K562 (cell line): ENCODE results near the gene CREB3L4. TPM values are rescaled to one million over a fixed set of nuclear protein-coding genes. Genes with fewer than 3 reads are reported as not detected.
A peak's percentile ranks its signal among the peaks of the same experiment; 100 is the strongest.

Experiments used
- ARID4B ChIP-seq: sonication (generic); formaldehyde crosslinking; IDR thresholded peaks from 2 replicates; pipeline ENCODE4 v1.8.0; 2022; ENCODE audit warnings: mild to moderate bottlenecking, missing genetic modification reagents
- BACH1 ChIP-seq: fragments of 200-800 bp; sonication (Bioruptor generic); IDR thresholded peaks from 2 replicates; pipeline ENCODE4 v1.6.1; 2016; ENCODE audit warnings: missing genetic modification characterization, missing compliant biosample characterization
- BRF2 ChIP-seq: IDR thresholded peaks from 3 replicates; pipeline ENCODE4 v1.6.1; 2011; ENCODE audit warnings: borderline replicate concordance, mild to moderate bottlenecking; ENCODE audit not compliant: insufficient read length, insufficient read depth
- GABPA ChIP-seq: fragments of 200-800 bp; sonication (Bioruptor generic); conservative IDR thresholded peaks from 2 replicates; pipeline ENCODE4 v1.6.1; 2016; ENCODE audit warnings: low read depth, missing genetic modification characterization, missing compliant biosample characterization
- GTF2E2 ChIP-seq: fragments of 200-800 bp; sonication (Bioruptor generic); IDR thresholded peaks from 2 replicates; pipeline ENCODE4 v1.6.1; 2016; ENCODE audit warnings: missing genetic modification characterization, missing compliant biosample characterization
- JUND ChIP-seq, 2 experiments: IDR thresholded peaks; 2 replicates in 1 of 2; 3 replicates in 1 of 2; pipeline ENCODE4 v1.6.1; 2011; ENCODE audit warnings: borderline replicate concordance in 2 of 2, low read depth in 2 of 2, low read length in 2 of 2, improper control_type of control experiment in 1 of 2, missing biosample characterization in 1 of 2, missing genetic modification characterization in 1 of 2, missing genetic modification reagents in 1 of 2
- KAT7 ChIP-seq: sonication (generic); formaldehyde crosslinking; IDR thresholded peaks from 2 replicates; pipeline ENCODE4 v1.8.0; 2022; ENCODE audit warnings: missing genetic modification reagents, mild to moderate bottlenecking, borderline replicate concordance
- KLF6 ChIP-seq: fragments of 250-450 bp; sonication (Bioruptor Pico); IDR thresholded peaks from 2 replicates; pipeline ENCODE4 v1.4.0; 2020; ENCODE audit warnings: mild to moderate bottlenecking, moderate library complexity, borderline replicate concordance
- NR1H2 ChIP-seq: sonication (generic); formaldehyde crosslinking; IDR thresholded peaks from 2 replicates; pipeline ENCODE4 v1.4.0; 2020; ENCODE audit warnings: mild to moderate bottlenecking, missing genetic modification reagents
- POLR2A ChIP-seq: fragments of 450-650 bp; conservative IDR thresholded peaks from 2 replicates; pipeline ENCODE4 v1.6.1; 2016
- POLR2AphosphoS5 ChIP-seq: IDR thresholded peaks from 2 replicates; pipeline ENCODE4 v1.6.1; 2011; ENCODE audit warnings: mild to moderate bottlenecking, low read depth, low read length, moderate library complexity; ENCODE audit not compliant: control insufficient read depth, insufficient read depth
- POLR2G ChIP-seq: fragments of 200-400 bp; formaldehyde crosslinking; IDR thresholded peaks from 2 replicates; pipeline ENCODE4 v1.6.1; 2017; ENCODE audit warnings: low read depth, mild to moderate bottlenecking, antibody characterized with exemption, low read length, moderate library complexity
- SMARCA5 ChIP-seq: fragments of 450-650 bp; IDR thresholded peaks from 2 replicates; pipeline ENCODE4 v1.6.1; 2016
- SMC3 ChIP-seq: conservative IDR thresholded peaks from 2 replicates; pipeline ENCODE4 v1.6.1; 2011; ENCODE audit warnings: low read depth, low read length, improper control_type of control experiment; ENCODE audit not compliant: insufficient read depth
- USF2 ChIP-seq: sonication (generic); formaldehyde crosslinking; IDR thresholded peaks from 2 replicates; pipeline ENCODE4 v1.5.0; 2020; ENCODE audit warnings: missing genetic modification reagents
- ZNF143 ChIP-seq: sonication (generic); formaldehyde crosslinking; IDR thresholded peaks from 2 replicates; pipeline ENCODE4 v1.9.0; 2022; ENCODE audit warnings: mild to moderate bottlenecking, missing genetic modification reagents
- ZNF639 ChIP-seq, 2 experiments: fragments of 200-800 bp in 1 of 2; sonication (Bioruptor generic) in 1 of 2; sonication (generic) in 1 of 2; formaldehyde crosslinking in 1 of 2; IDR thresholded peaks in 1 of 2; conservative IDR thresholded peaks in 1 of 2; 2 replicates each; pipeline versions ENCODE4 v1.5.0 to v1.6.1; 2016 to 2020; ENCODE audit warnings: missing compliant biosample characterization in 1 of 2, missing genetic modification characterization in 1 of 2, missing genetic modification reagents in 1 of 2
- polyA plus RNA-seq, 8 experiments: library from polyadenylated mRNA; depleted of rRNA in 4 of 8; stranded (reverse) in 5 of 8; unstranded in 3 of 8; fragments of >200 nt; fragmentation: Nextera tagmentation in 2 of 8; fragmentation: Illumina TruSeq in 1 of 8; extraction: Ambion mirVana in 2 of 8; extraction: Trizol in 1 of 8; gene quantifications; 2 replicates each; pipeline versions ENCODE4 v1.2.1 to v1.2.3, GENCODE V29; 2011 to 2014; ENCODE audit warnings: inconsistent platforms in 1 of 8, missing spikeins in 1 of 8
- total RNA-seq, 7 experiments: library from RNA; depleted of rRNA in 6 of 7; stranded (reverse); fragments of >200 nt in 6 of 7; fragmentation: Illumina TruSeq in 2 of 7; extraction: Trizol in 2 of 7; gene quantifications; 2 replicates each; pipeline versions ENCODE4 v1.2.1 to v1.2.3, GENCODE V29; 2011 to 2021; ENCODE audit warnings: low replicate concordance in 1 of 7

CREB3L4 gene
- total and polyA plus RNA-seq, 9 of the 15 experiments (the other 6 are each of a cell fraction or from before 2014, with no cell fraction given) = 9.9 to 18.6 (median 13.9) TPM

- TF ChIP-seq BACH1 = no peak
- TF ChIP-seq ARID4B (CRISPR knock-in tag) = peak; percentile 90; the same call in 1 of the 2 replicates
- no peak for TF ChIP-seq KLF6 (CRISPR knock-in tag)
- TF ChIP-seq ZNF639 (CRISPR knock-in tag; conservative IDR thresholded peaks at IDR 0.05 in 1 of 2, IDR thresholded peaks at IDR 0.05 in 1 of 2) = peak in 1 of 2 experiments; percentile 90; a peak in 2 of 4 replicates
- TF ChIP-seq JUND (IDR thresholded peaks at IDR 0.05; ENCODE audit: borderline replicate concordance, low read depth, low read length) = no peak; the same call in 1 of the 2 replicates
- TF ChIP-seq JUND (tag; IDR thresholded peaks at IDR 0.05; ENCODE audit: borderline replicate concordance, low read depth, low read length) = 0 out of 3 replicates have a peak, but pooled peaks have one; percentile 23
- TF ChIP-seq NR1H2 (CRISPR knock-in tag) = no peak; the same call in 1 of the 2 replicates
- peak; percentile 98 for TF ChIP-seq POLR2G
- peak; percentile 66 for TF ChIP-seq POLR2AphosphoS5
- TF ChIP-seq POLR2A = peak; percentile 83
- 0 out of 2 replicates have a peak, but pooled peaks have one; percentile 22 for TF ChIP-seq GABPA (tag)
- no peak for TF ChIP-seq BRF2
- TF ChIP-seq ZNF143 = peak; percentile 92
- peak; percentile 52; the same call in 1 of the 2 replicates for TF ChIP-seq GTF2E2
- TF ChIP-seq SMARCA5 = 0 out of 2 replicates have a peak, but pooled peaks have one; percentile 6
- TF ChIP-seq SMC3 = 0 out of 2 replicates have a peak, but pooled peaks have one; percentile 3
- TF ChIP-seq USF2 (CRISPR knock-in tag) = no peak
- no peak for TF ChIP-seq KAT7 (CRISPR knock-in tag)
These were observed 9.8 kb downstream of the CREB3L4 start, which contains the start of gene JTB (continued) for GRCh38 chr1:153977250-153978240.
